Mucosa of descending colon (tissue), 3 donors: Measurements from ENCODE around the gene MAGI2. TPM values are rescaled to one million over a fixed set of nuclear protein-coding genes. Genes with fewer than 3 reads are reported as not detected.

Experiments used
- ATAC-seq: fragments of 200-7000 bp; cut with Tn5 transposase; one replicate; pipeline ENCODE4 v1.9.1; 2020; ENCODE audit warnings: mild to moderate bottlenecking, moderate library complexity
- DNase-seq, 3 donors: peaks; one replicate each; pipeline ENCODE4 v3.0.0-alpha.2; 2020
- H3K36me3 ChIP-seq: fragments of 200-600 bp; one replicate; pipeline ENCODE4 v1.8.0; 2021; ENCODE audit warnings: low read depth, mild to moderate bottlenecking
- H3K4me1 ChIP-seq: fragments of 200-600 bp; one replicate; pipeline ENCODE4 v1.8.0; 2021; ENCODE audit warnings: low read depth, mild to moderate bottlenecking
- H3K4me3 ChIP-seq: fragments of 200-600 bp; one replicate; pipeline ENCODE4 v1.8.0; 2021; ENCODE audit warnings: mild to moderate bottlenecking
- H3K9me3 ChIP-seq: fragments of 200-600 bp; one replicate; pipeline ENCODE4 v1.8.0; 2021; ENCODE audit warnings: mild to moderate bottlenecking
- CTCF ChIP-seq: fragments of 200-600 bp; IDR thresholded peaks from one replicate; pipeline ENCODE4 v1.8.0; 2022; ENCODE audit warnings: antibody characterized with exemption, mild to moderate bottlenecking
- intact Hi-C, 2 donors: fragments of 100-400 bp; cut with DNase I in 1 of 2; cut with micrococcal nuclease in 1 of 2; formaldehyde crosslinking; loops; one replicate each; pipeline versions ENCODE4 v1.11.0 to v1.11.1; 2022; cut with DNase I, micrococcal nuclease
- total RNA-seq, 3 donors: library from RNA; stranded (reverse); fragmentation: NEBNext Ultra II Directional in 2 of 3; extraction: Animal tissue kit (Norgen Biotek cat#: 25700) in 2 of 3; gene quantifications; one replicate each; pipeline versions ENCODE4 v1.2.1 to v1.2.4, GENCODE V29; 2021 to 2023
- donor health status: DM: no; HTN: no; CAD: no; lungs with moderate emphysema.
- donor health status: DM: no; HTN: no; CAD: no.
- donor health status: DM: no; HTN: yes; CAD: no.

Gene MAGI2
- total RNA-seq, 3 donors from 2014 or later, result 1.9 to 14.5 (median 2.7) TPM

GRCh38 chr7:79320741-79321473, 132.6 kb downstream of the MAGI2 start:
- no peak for TF ChIP-seq CTCF
- Histone ChIP-seq H3K4me1 (no peaks in the 10 kb centered on the region), H3K36me3 (no peaks in the 10 kb centered on the region), H3K4me3 (no peak overlapping the region), H3K9me3 (no peaks in the 10 kb centered on the region)
- DNase-seq (no peak), ATAC-seq (no peak)
- intact Hi-C loops, result no loop called here

GRCh38 chr7:79319369-79319768, 134.1 kb downstream of the MAGI2 start:
- intact Hi-C loops, result no loop called here
- no peak for TF ChIP-seq CTCF
- Histone ChIP-seq H3K36me3 (no peaks in the 10 kb centered on the region), H3K4me1 (no peaks in the 10 kb centered on the region), H3K4me3 (no peak overlapping the region), H3K9me3 (no peaks in the 10 kb centered on the region)
- DNase-seq (no peak), ATAC-seq (no peak)

GRCh38 chr7:79317728-79318127, 135.7 kb downstream of the MAGI2 start:
- intact Hi-C loops, result no loop called here
- H3K9me3 ChIP-seq, result no peaks in the 10 kb centered on the region
- H3K36me3 ChIP-seq, result no peaks in the 10 kb centered on the region
- TF ChIP-seq CTCF, result no peak
- no peaks in the 10 kb centered on the region for H3K4me1 ChIP-seq
- DNase-seq (no peak), ATAC-seq (peak; percentile 37)
- H3K4me3 ChIP-seq, result no peak overlapping the region

GRCh38 chr7:79312022-79312421, 141.4 kb downstream of the MAGI2 start:
- Histone ChIP-seq H3K36me3 (no peaks in the 10 kb centered on the region), H3K9me3 (no peaks in the 10 kb centered on the region), H3K4me1 (no peaks in the 10 kb centered on the region), H3K4me3 (no peak overlapping the region)
- intact Hi-C loops, result no loop called here
- ATAC-seq, result no peak
- no peak for TF ChIP-seq CTCF
- DNase-seq, result no peak

- H3K4me1 ChIP-seq, result no peaks in the 10 kb centered on the region
- ATAC-seq (no peak), DNase-seq (peak in 1 of 3 donors; percentile 3)
- no peaks in the 10 kb centered on the region for H3K9me3 ChIP-seq
- no peak overlapping the region for H3K4me3 ChIP-seq
- intact Hi-C loops, result no loop called here
- no peak for TF ChIP-seq CTCF
- H3K36me3 ChIP-seq, result no peaks in the 10 kb centered on the region
Measured at GRCh38 chr7:79308192-79308591, 145.3 kb downstream of the MAGI2 start.
